Mammary epithelial cell (primary cell): ENCODE results near the gene ACADS.

Experiments
- EZH2 ChIP-seq: IDR thresholded peaks from 2 replicates; pipeline ENCODE4 v1.6.1; 2012; ENCODE audit warnings: low read length, inconsistent platforms, borderline replicate concordance
- TF ChIP-seq, protein P1 (sequence below), 2 donors: IDR thresholded peaks in 1 of 2; conservative IDR thresholded peaks in 1 of 2; 2 replicates each; pipeline ENCODE4 v1.5.1; 2011 to 2012; ENCODE audit warnings: inconsistent platforms in 2 of 2, low read length in 2 of 2, mild to moderate bottlenecking in 2 of 2, control low read depth in 1 of 2, low read depth in 1 of 2; ENCODE audit not compliant: insufficient read depth in 1 of 2; ENCODE audit errors: extremely low read depth in 1 of 2

- TF ChIP-seq, protein P1, sequence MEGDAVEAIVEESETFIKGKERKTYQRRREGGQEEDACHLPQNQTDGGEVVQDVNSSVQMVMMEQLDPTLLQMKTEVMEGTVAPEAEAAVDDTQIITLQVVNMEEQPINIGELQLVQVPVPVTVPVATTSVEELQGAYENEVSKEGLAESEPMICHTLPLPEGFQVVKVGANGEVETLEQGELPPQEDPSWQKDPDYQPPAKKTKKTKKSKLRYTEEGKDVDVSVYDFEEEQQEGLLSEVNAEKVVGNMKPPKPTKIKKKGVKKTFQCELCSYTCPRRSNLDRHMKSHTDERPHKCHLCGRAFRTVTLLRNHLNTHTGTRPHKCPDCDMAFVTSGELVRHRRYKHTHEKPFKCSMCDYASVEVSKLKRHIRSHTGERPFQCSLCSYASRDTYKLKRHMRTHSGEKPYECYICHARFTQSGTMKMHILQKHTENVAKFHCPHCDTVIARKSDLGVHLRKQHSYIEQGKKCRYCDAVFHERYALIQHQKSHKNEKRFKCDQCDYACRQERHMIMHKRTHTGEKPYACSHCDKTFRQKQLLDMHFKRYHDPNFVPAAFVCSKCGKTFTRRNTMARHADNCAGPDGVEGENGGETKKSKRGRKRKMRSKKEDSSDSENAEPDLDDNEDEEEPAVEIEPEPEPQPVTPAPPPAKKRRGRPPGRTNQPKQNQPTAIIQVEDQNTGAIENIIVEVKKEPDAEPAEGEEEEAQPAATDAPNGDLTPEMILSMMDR (conservative IDR thresholded peaks at IDR 0.05 in 1 of 2, IDR thresholded peaks at IDR 0.05 in 1 of 2; ENCODE audit: extremely low read depth in 1 of 2, insufficient read depth in 1 of 2, low read depth in 1 of 2, low read length in 2 of 2), result no peak
- no peak for TF ChIP-seq EZH2
These were observed 26.1 kb upstream of the ACADS start for GRCh38 chr12:120699553-120699952.
